ENCODE data around the gene PHACTR2.

Gene PHACTR2

DNA sequence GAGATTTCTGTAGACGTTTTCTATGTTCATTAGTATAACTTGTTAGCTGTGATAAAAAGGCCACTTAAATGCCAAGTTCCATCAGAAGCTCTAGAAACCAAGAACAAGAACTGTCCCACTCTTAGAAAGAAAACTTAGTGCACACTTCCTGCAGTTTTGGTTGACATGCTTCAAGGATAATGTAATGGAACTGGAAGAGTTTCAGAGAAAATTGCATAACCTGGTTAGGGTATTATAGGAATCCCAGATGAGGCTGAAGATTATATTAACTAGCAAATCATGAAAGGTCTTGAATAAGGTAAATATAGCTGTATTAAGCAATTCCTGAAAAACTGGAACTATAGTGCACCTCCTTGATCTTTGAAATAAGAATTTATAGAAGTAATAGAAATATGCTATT lies 1.8 kb upstream of the PHACTR2 start:
- DNase-seq = no peak

DNA sequence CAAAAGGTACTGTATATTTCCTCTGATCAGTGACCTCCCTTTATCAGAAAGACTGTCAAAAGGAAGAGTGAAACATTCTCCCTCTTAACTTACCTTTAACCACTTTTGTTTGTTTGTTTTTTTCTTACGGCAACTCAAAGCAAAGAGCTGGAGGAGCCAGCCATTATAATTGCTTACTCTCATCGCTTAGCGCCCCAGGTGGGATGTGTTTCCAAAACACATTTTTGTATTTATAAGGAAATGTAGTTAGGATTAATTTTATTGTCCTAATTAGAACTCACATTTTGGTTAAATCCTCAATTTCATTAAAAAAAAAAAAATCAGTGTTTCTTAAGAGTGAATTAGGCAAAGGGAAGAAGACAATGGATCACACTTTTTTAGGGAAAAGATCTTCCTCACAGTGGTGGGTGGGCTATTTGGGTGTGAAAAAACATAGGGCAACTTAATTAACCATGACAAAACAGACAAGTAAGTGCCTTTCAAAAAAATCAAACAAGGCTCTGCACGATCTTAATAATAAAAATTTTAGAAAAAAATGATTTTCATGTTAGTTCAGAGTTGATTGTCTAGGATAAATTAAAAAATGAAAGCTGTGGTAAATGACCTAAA lies 1.2 kb upstream of the PHACTR2 start:
- DNase-seq = no peak

DNA sequence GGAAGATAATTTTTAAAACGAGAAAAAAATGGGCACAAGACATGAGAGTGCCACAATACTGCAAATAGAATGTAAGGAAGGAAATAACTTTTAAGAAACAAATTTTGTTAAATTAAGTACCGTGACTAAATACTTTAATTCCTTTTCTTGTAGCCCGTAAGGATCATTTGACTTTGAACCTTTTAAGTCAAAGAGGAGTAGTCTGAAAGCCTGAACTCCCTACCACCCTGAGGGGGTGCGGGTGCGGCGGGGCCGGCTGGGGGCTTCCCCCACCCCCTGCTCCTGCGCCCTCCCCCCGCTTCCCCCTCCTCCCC lies 231 bp upstream of the PHACTR2 start:
- no peak for DNase-seq

DNA sequence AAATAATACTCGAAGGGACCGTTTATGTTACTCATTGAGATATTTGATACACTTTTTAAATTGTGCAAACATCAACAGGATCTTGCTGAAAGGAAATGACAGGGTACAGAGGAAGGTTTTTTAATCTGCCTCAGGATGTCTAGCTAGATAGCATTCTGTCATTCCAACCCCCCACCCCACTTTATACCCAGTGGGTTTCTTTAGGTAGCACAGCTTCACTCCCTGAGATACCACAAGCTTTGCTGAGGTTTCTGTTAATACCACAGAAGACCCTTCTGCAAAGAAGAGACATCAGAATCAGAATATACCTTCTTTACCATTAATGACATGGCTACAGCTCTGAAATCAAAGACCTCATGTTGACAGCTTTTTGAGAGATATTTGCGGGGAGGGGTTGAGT lies 1.3 kb downstream of the PHACTR2 start:
- no peak for DNase-seq

DNA sequence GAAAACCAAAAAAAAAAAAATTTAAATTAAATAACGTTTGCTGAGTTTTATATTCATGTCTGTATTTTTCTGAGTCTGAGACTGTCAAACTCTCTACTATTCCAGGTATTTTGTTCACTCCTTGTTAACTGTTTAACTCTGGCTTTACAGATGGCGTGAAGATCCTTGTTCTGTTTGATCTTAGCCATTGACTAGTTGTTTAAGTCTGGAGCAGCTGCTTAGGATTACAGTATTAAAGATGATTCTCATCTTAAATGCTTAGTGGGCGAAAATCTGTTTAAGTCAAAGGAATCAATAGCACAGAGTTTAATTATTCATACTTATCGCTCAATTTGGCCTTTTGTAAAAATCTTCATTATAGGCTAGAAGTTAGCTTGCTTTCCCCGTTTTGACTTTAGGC lies 2.4 kb downstream of the PHACTR2 start:
- DNase-seq = no peak

DNA sequence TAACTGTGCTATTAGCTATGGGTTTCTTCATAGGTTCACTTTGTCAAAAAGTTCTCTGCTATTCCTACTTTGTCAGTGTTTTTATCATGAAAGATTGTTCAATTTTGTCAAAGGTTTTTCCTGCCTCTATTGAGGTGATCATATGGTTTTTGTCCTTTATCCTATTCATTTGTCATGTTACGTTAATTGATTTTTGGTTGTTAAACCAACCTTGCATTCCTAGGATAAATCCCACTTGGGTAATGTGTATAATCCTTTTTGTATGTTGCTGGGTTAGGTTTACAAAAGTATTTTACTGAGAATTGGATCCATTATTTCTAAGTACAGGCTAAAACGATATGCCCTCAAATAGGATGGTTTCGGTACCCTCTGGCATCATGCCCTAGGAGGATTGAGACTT lies 5.0 kb downstream of the PHACTR2 start:
- DNase-seq = no peak

DNA sequence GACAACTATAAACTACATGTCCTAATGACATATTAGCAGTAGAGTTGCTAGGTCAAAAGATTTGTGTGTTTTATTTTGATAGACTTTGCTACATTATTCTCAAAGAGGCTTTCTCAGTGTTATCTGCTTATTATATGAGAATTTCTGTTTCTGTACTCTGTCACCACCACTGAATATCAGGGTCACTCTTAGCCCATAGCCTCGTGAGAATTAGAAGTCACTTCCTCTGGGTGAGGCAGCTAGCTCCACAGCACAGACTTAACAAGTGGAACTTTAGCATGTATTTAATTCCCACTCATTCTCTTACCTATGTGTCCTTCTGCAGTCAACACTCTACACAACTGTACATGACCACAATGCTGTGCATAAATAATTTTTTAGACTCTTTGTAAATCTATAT lies 6.7 kb downstream of the PHACTR2 start:
- no peak for DNase-seq

DNA sequence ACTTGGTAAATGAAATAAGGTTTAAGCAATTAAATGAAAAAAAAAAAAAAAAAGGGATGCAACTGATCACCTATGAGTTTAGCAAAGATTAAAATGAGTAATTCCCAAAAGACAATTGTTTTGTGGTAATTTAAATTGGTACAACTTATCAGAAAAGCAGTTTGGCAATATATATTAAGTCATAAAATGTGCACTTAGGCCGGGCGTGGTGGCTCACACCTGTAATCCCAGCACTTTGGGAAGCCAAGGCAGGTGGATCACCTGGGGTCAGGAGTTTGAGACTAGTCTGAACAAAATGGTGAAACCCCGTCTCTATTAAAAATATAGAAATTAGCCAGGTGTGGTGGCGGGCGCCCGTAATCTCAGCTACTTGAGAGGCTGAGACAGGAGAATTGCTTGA lies 7.9 kb downstream of the PHACTR2 start:
- no peak for DNase-seq

DNA sequence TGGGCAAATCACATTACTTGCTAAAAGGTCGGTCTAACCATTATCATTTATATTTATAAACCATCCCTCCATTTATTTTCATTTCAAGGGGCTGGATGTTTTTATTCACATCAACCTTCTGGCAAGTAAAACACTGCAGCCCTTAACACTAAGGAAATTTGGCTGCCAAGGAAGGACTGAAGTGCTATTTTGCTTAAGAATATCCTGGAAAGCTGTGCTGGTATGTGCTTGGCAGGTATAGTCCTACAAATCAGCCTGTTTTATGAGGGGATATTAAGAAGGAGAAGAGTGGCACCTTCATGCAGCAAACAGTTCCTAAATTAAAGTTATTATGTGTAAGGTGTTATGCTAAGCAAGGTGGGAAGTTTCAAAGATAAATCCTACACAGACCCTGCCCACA lies 9.8 kb downstream of the PHACTR2 start:
- no peak for DNase-seq

DNA sequence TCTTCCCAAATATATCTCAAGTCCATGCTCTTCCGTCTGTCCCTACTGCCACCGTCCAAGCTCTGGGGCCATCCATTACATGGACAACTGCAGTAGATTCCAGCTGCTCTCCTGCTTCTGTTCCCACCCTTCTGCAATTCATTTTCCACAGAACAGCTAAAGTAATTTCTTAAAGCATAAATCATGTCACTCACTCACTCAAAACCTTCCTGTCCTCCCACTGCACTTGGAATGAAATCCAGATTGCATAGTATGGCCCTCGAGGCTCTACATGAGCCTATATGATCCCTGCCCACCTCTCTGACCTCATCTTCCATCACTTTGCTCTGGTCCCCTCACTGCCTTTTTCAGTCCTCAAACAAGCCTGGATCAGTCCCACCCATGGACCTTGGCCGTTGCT lies 10.9 kb downstream of the PHACTR2 start:
- no peak for DNase-seq

DNA sequence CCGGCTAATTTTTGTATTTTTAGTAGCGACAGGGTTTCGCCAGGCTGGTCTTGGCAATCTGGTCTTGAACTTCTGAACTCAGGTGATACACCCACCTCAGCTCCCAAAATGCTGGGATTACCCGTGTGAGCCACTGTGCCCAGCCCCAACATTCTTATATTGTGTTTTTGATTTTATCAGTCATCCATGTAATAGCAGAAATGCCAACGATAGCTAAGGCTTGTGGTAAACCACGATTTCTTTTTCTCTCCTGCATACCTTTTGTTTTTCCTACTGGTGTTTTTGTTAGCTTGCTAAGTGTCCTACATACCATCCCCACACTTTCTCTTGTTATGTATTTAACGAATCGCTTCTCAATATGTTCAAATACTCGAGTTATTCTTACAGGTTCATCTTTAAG lies 12.1 kb downstream of the PHACTR2 start:
- DNase-seq = no peak

DNA sequence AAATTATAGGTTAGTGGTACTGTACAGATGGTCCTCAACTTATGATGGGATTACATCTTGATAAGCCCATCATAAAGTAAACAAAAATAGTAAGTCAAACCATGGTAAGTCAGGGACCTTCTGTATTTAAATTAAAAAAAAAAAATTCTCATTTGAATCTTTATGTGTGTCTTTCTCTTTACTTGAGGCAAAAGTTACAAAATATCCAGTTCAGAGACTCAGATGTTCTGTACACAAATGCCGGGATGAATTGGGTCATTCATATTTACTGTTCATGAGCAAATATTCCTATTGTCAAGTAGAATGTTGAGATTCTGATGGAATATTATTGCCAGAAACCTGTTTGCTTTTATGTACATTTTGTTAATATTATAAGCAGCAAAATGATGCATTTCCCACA lies 13.4 kb downstream of the PHACTR2 start:
- no peak for DNase-seq

DNA sequence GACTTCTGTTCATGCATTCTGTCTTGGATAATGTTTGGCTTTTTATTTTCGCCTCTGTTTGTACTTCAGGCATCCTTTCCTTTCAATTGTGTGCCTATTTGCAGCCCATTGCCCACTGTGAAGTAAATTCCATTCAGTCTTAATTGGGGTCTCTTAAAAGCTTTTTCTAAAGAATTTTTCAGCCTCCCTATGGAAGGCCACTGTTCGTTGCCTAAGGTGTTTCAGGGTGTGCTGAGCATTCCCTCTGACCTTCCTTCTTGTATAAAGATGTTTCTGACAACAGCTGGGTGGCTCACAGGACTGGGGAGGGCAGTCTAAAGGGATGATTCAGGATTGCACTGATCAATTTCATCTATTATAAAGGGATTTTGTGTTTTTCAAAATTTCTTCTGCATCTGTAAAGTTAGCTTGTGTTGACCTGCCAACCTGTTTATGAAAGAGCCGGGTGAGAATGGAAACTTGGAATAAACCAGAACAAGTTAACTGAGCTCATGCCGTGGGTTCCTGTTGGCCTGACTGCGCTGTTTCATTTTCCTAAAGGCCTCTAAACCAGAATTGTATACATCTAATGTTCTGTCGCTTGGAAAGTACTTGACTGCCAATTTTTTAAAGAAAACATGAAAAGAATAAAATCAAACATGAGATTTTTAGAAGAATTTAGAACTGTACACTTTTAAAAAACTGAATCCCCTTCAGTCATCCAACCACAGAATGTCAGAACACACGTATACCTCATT lies 14.3 kb downstream of the PHACTR2 start:
- DNase-seq = no peak

DNA sequence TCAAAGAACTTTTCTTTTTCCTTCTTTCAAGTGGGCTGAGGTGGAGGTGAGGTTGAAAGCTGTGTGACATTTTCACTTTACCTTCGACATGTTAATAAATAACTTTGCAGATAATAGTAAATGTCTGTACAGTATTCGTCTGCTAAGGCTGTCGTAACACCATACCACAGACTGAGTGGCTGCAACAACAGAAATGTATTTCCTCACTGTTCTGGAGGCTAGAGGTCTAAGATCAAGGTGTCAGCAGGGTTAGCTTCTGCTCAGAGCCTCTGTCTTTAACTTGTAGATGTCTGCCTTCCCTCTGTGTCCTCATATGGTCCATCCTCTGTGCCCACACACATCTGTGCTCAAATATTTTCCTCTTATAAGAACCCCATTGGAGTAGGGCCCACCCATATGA lies 14.9 kb downstream of the PHACTR2 start:
- no peak for DNase-seq

DNA sequence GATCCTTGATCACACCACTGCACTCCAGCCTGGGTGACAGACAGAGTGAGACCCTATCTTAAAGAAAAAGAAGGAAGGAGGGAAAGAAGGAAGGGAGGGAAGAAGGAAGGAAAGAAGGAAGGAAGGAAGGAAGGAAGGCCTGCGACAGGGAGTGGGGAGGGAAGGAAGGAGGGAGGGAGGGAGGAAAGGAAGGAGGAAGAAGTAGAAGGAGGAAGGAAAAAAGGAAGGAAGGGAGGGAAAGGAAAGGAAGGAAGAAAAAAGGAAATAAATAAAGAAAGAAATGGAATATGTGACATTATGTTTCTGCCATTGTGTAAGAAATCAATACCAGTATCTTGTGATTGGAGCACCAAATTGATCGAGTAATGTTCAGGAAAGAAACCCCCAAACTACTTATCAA lies 16.2 kb downstream of the PHACTR2 start:
- DNase-seq = no peak

DNA sequence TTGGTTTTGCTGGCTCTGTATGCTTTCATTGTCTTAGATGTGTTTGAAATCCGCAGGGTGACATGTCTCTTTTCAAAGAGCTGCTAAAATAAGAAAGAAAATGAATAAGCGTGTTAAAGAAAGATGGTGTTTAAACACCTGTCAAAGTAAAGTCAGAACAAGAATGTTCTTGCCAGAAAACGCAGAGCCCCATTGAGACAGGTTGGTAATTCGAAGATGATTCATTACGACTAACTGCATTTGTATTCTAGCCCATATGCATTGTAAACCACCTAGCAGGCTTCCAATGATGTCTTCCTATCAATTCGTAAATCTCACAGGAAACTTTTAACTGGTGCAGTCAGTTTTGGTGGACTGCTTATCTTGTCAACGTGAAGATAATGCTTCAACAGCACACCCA lies 16.8 kb downstream of the PHACTR2 start:
- no peak for DNase-seq

DNA sequence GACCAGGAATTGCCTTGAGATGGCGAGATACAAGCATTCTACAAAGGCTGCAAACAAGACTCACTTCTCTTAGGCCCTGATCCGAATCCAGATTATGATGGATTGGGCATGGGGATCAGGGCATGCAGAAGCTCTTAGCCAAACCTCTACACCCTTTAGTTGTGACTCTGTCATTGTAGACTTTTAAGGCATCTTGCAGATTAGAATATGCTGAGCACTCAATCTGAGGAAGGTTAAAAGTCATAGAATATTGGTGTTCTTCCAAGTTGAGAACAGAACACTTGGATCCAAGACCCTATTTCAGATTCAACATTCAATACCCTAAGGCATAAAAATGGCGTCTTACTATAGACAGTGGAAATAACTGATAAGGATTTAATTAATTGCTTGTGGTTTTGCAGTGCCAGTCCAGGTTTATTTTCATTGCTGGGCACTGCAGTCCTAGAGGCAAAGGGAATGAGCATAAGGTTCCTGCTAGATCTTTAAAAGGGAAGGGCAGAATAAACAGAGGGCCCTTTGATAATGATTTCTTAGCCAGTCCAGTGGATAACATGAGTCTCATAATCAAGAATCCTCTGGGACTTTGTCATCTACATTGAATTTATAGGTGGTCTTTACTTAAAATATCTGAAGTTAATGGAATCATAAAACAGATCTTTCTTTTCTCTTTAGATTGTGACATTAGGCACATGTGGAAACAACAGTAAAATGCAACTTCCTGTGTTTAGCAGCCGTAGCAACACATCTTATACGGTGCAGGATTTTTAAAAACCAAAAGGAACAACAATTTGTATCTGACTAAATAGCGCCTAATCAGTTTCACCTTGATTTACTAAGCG lies 17.6 kb downstream of the PHACTR2 start:
- DNase-seq = no peak

DNA sequence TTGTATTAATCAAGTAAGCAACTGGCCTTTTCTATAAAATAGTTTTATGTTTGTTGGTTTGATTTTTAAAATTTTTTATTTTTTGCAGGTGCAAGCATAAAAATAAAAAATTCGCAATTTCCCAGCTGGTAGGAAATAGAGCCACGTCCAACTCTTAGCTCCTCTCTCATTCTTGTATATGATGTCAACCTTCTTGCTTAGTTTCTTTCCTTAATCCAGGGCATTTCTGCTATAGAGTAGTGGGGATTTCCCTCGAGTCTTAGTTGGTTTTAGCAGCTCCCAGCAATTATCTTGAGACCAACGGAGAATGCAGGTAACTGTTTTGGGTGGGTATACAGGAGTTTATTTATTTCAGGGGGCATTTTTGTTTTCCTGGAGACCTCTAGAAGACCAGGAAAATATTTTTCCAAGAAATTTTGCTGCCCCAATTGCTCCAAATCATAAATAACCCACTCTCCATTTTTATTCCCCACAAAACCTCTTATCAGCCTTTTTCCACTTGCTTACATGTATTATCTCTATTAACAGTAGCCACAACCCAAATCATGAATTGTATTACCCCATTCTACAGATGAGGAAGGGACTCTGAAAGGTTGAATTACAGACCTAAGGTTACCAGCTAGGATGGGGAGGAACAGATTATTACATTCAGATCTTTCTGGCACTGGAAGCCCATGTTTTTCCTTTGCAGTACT lies 18.4 kb downstream of the PHACTR2 start:
- no peak for DNase-seq

DNA sequence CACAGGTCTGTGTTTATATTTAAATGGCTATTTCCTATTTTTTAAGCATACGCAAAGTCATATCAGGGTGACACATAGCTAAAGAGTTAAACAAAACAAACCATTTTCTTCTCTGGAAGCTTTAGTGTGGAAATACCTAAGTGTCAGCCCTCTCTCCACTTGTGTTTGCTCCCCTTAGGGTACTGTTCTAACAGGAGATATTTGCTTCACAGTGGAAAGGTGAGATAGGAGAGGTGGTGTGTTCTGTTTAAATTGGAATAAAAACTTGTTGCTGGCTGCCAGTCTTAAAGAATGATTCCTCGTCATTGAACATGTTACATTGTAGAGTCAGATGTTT lies 18.9 kb downstream of the PHACTR2 start:
- no peak for DNase-seq

DNA sequence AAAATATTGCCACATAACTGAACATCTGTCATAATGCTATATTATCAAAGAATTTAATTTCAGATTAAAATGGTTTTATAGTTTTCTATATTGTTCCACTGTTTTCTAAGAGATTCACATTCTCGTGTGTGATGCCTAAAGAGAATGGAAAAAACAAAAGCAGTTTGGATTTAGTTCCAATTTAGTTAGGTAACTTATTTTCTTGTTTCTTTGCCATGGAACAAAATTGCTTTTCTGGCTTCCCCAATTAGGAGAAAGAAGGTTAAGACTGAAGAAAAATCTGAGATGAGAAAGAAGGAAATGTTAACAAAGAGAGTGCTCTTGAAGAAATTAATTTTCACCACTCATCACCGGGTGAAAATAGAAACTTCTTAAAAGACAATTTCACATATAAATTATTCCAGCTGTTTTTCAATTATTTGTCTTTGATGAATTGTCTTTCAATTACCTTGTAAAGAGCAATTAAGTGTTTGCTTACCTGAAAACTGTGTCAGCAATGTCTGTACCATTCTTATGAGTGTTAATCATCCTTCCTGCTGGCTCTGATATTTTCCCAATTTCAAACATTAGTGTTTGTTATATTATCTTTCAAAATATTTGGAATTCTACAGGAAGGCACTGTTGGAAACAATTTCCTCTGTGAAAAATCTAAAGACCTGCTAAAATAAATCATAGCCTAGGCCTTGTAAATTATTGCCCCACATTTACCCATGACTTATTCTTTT lies 19.5 kb downstream of the PHACTR2 start:
- no peak for DNase-seq

DNA sequence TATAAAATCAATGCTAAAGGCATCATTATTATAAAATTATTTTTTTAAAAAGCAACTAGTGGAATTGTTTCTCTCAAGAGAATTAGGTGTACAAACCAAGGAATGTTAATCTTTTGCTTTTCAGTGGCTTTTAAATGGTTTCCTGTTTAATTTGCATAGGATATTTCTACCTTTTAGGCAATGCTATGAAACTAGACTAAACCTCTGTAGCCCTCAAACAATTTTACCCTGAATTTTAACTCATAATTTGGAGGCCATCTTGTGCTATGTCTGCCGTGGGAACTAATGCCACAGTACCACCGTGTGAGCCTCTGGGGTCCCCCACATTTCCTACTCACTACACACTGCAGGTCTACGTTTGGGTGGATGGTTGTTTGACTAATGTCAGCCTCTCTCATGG lies 20.6 kb downstream of the PHACTR2 start:
- no peak for DNase-seq

DNA sequence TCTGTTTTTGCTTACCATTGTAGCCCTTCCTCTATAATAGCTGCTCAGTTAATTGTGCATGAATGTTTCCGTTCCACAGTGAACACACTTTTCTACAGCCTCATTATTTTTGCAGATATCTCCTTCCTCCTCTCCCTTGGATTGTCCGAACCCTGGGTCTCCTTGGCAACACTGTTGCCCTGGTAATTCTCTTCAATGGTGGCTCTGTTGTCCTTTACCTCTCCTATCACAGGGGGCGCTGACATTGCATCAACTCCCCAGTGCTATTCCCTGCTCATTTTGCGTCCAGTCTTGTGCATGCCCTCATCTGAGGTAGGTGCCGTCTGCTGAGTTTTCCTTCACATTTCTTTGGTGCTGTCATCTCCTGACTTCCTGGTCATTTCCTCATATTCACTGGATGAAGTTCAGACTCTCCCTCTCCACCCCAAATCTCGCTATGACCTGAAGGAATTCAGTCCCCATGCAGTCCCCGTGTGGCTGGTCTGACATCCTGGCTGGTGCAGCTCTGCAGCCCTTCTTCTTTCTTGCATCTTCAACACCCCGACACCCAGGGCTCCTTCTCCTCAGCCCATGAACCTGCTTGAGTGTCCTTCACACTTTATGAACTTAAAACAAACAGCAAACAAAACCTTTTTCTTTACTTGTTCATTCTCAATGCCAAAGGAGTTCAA lies 21.1 kb downstream of the PHACTR2 start:
- no peak for DNase-seq

DNA sequence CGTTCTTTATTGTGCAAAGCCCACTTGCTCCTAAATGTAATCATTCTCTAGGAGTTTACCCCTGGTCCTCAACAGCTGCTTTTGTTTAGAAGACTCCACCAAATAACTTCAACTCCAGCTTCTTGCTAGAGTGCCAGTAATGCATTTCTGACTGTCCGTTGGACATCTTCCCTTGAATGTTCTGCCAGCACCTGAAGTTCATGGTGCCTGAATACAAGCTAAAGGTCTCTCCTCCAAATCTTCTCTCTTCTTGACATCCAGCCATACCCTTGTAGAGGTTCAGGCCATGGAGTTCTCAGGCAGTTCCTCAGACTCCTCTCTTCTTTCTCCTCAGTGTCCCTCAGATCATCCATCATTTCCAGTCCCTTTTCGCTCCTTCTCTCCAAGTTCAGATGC lies 21.7 kb downstream of the PHACTR2 start:
- DNase-seq = no peak
